ENCODE results near the gene CELF2.
"Not testable (repeated sequence)": the region's sequence is repeated elsewhere in the genome, so short reads cannot be mapped to it uniquely, and the experiment has no call there.

Gene CELF2

DNA sequence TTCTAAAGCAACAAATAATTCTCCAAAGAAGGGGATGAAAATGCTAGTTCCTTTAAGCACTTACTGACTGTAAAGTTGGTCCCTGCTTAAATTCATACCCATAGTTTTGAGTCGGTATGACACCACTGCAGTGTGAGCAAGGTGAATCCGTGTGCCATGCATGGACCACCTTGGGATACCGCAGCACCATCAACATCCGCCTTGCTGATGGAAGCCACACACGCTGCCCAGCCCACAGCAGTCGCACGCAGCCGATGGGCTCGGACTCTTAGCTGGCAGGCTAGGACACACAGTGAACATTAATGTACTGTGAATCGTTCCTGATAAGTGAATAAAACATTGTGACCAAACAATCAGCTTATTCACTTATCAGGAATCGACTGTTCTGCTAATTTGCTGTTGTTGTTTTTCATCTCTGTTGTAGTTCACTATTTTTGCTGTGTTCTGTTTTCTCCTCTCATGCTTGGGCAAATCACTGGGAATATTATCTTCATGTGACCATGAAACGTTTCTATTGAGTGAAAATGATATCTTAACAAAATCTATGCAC is 318.3 kb downstream of the CELF2 start:
- no peak for DNase-seq

DNA sequence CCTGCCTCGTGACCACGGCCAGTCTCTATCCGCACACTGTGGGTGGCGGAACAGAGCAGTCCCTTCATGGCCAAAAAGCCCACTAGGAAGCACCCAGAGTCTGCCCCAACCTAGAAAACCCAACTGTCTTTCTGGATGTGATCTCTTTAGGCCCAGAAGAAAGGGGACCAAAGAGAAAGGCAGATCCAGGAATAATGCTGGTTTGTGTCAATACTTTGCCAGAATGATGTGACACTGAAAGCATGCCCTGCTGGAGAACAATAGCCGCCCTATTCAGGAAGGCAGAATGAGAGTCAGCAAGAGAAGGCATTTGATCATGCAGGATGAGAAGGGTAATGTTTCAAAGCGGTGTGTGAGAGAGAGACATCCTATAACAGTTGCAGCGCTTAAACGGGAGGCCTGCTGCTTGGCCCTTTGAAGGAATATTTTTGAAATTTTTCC is 319.1 kb downstream of the CELF2 start:
- DNase-seq: no peak

DNA sequence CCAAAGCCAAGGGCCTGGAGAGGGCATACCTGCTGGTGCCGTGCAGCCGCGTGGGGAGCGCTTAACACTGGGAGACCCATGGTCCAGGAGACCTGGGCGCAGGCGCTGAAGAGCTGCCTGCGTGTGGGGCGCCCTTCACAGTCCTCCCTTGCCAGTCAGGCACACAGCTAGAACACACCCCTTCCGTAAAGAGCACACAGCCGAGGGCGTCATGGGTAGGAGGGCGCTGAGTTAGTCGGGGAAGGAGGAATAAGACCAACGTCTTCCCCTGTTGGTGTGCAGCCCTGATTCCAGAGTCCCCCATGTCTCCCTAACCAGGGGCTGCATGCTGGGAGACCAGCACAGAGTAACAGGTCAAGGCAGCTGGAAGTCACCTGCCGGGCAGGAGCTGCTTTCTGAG is 319.8 kb downstream of the CELF2 start:
- no peak for DNase-seq

DNA sequence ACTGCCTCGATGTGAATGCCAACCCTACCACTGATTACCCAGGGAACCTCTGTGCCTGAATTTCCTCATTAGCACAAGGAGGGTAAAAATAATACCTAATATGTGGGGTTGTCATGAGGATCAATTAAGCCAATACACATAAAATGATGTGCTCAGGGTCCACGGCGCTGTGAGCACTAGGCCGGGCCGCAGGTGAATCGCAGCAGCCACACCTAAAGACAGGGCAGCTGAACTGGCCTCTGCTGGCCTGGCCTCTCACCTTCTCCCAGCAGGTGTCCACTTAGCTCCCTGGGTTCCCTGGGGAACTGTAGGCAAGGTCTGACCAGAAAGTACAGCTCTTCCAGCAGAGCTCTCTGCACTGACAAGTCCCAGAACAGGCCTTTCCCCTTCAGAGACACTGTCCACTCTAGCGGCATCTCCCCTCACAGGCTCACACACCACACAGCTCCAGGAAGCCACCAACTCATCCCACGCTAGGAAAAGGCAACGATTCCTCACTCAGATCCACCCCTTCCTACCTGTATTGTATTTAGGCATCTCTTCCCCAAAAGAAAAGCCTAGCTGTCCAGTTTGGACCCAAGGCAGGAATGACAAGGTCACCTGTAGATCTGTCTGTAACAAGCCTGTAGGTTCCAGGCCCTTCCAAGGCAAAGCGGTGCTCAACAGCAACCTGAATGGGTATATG is 320.6 kb downstream of the CELF2 start:
- no peak for DNase-seq

DNA sequence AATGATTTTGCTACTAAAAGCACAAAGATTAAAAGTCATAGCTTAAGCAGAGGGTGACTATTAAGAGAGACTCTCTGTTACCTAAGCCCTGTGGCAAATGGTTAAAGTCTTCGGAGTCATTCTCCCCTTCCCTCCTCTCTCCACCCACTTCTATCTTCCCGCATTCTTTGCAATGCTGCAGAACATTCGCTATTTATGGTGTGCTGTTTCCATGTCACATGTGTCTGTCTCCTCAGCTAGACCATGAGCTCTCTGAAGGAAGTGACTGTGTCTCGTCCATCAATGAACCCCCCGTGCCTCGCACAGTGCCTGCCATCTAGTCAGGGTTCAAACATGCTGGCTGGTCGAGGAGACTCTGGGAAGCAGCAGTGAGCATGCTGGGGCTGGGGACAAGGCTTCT is 321.3 kb downstream of the CELF2 start:
- DNase-seq: no peak

DNA sequence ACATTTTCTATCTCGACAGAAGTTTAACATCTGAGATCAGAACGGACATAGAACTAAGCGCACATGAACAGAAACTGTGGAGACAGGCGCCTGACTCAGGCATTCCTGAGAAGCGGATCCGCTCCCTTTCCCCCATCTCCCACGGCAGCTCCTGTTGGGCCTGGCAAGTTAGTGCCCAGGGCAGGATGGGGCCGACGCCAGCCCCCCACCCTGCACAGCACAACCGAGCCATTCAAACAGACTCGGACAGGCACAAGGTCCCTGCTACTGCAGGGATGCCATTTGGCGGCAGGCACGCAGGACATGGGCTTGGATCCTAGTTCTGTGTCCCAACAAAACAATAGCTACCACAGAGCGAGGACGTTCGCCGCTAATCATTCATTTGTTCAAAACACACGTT is 322.0 kb downstream of the CELF2 start:
- DNase-seq: no peak

DNA sequence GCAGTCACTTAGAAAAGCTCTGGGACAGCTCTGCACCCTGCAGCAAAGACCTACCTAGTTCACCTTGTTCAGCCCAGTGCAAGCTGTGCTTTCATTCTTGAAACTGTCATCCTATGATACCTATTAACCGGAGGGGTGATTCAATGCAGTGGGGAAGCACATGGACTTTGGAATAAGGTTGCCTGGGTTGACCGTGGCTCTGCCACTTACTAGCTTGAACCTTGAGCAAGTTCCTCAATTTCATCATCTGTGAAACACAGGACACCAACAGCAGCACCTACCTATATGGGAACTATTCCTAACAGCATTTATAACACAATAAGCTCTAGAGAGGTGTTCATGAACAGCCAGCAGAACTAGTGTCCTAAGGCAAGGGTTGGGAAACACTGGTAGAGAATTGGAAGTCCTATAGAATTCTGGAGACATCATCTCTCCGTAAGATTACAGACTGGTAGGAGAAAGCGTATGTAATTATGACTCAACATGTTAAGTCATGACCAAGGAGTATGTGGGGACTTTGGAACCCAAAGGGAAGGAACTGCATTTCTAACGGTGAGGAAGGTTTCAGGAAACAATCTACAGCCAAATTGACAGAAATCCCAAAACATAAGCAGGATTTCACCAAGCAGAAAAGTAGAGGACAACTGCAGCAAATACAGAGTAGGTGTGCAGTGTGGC is 323.8 kb downstream of the CELF2 start:
- DNase-seq: no peak

DNA sequence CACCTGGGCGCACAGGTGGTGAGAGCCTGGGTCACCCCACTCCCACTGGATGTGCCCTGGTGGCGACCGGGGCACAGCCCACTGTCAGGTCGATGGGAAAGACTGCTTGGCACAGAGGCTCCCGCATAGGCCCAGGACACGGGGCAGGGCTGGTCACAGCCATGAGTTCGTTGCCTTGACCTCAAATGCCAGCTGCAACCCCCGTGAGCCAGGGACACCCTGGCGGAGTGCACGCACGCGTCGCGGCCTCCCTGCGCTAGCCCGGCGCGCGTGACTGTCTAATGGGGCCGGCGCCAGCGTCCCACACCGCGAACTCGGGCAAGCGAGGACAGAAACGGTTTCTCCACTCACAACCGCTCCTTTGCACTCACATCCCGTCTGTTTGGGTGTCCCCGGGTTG is 326.4 kb downstream of the CELF2 start:
- DNase-seq: no peak

DNA sequence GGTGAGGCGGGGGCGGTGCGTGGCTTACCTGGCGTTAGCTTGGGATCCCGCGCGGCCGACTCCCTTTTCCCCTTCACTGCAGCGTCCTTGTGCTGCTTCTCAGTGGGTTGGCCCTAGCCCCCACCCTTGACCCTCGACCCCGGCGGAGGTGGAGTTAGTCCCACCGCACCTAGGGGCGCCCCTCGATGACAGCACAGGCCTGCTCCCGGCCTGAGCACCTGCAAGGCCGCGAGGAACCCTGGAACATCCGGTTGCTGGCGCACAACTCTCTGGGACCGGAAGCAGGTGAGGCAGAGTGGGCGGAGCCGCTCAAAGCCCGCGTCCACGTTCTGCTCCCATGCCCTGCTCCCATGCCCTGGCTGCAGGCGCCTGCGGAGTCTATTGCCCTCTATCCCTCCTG is 326.9 kb downstream of the CELF2 start:
- DNase-seq: no peak

DNA sequence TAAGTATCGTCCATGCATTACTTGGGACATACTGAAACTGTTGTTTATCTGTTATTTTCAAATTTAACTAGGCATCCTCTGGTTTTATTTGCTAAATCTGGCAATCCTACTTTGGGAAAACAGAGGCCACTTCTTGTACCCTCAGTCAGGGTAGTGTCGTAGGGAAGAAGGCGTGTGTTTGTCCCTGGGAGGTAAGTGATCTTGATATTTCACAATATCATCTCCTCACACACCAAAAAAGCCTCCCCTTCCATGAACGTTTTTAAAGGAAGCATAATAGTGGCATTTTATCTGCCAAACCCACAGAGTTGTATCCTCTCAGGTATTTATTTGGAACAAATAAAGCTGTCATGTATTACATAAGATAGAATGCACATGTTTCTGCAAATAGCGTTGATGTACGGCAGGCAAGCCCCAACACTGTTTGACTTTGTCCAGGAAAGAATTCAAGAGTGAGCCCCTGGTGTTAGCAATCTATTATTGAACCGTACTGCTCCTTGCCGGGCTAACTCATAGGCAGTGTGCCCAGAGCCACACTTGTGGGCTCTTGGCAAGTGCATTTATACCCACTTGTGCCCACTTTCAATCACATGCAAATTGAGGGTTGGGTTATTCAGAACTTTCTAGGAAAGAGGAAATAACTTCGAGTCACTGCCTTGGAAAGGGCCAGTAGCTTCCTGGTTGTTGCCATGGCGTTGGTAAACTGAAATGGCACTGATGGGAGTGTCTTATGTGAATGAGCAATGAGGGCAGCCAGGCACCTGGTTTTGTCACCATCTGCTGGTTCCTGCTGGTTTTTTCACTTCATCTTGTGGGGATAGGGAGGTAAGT is 327.8 kb downstream of the CELF2 start:
- no peak for DNase-seq

DNA sequence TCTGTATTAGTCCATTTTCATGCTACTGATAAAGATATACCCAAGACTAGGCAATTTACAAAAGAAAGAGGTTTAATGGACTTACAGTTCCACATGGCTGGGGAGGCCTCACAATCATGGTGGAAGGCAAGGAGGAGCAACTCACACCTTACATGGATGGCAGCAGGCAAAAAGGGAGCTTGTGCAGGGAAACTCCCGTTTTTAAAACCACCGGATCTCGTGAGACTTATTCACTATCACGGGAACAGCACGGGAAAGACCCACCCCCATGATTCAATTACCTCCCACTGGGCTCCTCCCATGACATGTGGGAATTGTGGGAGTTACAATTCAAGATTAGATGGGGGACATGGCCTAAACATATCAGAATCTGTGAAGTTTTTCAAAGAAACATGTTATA is 329.9 kb downstream of the CELF2 start:
- not testable (repeated sequence) for DNase-seq

DNA sequence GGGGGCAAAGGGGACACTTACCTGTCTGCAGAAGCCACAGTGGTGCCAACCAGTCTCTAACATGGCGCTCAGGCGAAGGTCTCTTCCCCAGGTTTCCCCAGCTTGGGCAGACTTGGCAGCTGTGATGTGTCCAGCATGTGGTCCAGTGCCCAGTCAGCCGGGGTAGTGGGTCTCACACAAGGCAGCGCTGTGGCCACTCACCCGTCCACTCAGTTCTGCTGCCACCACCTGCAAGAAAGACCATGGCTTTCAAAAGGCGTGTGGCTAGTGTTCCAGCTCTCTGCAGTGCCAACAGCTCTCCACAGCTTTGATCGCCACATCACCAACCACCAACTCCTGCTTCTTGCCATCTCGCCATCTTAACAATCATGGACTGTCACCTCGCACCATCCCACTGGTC is 334.1 kb downstream of the CELF2 start:
- no peak for DNase-seq

DNA sequence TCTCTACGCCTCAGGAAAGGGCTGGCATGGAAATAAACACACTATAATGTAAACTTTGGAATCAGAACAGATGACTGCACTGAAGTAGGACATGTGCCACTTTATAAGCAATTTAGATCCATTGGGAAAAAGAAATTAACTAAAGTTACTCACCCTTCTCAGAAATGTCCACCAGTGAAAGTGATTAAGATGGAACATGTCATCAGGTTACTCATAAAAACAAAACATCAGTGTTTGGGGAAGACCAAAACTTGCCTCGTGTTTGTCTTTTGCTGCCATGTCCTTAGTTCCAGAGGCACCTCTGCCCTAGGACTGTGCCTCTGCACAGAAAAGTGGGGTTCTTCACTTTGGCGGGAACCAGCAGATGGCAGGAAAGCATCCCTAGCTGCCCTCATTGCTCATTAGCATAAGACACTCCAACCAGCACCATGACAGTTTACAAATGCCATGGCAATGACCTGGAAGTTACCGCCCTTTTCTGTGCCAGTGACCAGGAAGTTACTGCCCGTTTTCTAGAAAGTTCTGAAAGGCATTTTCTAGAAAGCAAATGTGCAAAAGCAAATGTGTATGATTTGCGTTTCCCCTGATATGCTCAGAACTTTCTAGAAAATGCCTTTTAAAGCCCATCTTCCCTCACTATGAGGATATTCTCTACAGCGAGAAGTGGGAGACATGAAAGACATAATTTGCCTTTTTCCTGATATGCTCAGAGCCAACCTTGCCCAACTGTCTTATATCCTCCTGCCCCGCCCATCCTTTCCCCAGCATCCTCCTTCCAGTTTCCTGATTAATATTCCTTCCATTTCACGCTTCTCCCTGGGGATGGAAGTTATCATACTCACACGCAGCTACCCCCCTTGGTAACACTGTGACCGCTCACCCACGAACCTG is 335.6 kb downstream of the CELF2 start:
- DNase-seq: no peak

DNA sequence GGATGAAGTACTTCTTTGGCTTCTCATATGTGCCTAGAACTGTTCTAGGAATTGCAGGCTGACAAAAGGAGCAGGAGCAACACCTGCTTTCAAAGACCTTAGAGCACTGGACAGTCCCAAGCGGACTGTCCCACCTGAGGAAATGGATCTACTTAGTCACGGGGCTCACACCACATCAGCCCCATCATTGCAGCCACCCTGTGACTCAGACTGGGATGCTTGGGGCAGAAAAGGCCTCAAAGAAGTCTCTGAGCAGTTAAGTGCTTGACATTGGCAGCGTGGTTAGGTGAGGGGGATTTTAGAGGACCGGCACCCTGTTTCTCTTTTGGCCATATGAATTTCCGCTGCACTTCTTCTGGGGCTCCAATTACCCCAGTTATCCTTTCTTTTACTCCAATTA is 337.2 kb downstream of the CELF2 start:
- no peak for DNase-seq

DNA sequence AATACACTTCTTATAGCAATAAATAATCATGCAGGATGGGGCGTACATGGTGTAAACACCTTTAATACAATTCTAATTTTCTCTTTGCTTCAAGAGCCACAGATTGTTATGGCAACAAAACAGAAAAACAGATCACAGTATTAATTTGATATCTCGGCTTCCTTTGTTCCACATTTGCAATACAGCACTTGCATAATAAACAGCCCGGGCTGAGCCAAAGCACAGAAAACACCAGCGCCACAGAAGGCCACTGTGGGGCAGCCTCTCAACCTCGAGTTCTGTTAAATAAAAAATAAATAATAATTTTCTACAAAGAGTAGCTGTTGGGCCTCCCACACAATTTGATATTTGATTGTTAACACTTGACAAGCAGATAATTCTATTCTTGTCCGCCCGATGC is 337.9 kb downstream of the CELF2 start:
- no peak for DNase-seq

DNA sequence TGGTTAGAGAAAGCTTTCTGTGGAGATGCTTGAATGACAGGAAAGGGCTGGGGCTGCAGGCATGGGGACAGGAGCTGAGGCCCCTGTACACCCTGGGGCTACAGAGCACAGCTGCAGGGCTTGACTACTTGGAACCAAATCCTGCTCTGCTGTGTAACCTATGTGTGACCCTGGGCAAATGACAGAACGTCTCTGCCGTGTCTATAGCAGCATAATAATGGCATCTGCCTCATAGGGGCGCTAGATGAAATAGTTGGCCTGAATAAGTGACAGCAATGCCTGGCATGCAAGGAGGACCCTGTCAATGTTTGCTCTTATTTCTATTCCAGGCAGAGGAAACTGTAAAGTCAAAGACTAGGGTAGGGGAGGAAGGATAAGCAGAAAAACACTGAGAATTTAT is 339.8 kb downstream of the CELF2 start:
- DNase-seq: no peak

DNA sequence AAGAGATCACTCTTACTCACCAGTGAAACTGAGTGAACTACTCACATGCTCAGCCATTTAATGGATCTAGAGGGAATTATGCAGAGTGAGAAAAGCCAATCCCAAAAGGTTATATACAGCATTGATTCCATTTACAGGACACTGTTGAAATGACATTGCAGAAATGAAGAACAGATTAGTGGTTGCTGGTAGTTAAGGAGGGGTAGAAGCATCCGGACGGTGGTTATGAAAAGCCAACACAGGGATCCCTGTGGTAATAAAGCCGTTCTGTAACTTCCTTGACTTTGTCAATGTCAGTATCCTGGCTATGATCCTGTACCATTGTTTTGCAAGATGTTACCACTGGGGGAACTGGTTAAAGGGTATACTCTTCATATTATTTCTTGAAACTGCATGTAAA is 340.3 kb downstream of the CELF2 start:
- no peak for DNase-seq

DNA sequence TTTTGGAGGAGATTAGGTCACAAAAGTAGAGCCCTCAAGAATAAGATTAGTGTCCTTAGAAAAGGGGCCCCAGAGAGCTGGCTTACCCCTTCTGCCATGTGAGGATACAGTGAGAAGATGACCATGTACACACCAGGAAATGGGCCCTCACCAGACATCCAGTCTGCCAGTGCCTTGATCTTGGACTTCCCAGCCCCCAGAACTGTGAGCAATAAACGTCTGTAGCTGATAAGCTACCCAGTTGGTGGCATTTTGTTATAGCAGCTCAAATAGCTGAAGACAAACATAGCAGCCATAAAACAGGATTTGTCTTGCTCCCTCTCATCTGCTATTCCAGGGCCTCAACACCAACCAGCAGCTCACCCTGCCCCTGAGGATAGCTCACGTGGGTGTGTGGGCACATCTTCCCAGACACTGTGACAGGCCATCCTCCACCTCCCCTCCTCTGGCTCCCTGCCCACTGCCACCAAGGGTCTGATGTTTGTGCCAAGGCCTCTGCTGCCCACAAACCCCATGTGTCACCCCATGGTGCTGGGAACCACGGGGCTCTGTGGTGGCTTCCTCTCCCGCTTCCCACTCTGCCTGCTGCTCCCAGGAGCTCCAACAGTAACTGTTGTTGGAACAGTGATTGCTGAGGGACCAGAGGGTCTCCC is 341.4 kb downstream of the CELF2 start:
- DNase-seq: no peak

DNA sequence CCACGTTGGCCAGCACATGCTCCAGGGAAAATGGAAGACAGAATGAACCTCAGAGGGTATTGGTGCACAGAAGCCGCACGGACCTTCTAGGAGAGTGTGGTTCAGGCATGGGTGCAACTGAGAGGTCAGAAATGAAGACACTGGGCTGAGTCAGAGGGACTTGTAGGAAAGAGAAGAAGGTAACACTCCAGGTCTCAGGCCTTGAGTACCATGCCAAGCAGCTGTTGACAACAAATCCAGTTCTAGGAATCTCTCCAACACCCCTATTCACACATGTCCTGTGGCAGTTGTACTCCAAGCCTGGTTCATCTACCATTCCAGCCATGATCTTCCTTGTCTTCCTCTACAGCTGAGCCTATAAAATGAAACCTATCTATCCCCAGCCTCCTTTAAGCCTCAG is 342.2 kb downstream of the CELF2 start:
- DNase-seq: no peak

DNA sequence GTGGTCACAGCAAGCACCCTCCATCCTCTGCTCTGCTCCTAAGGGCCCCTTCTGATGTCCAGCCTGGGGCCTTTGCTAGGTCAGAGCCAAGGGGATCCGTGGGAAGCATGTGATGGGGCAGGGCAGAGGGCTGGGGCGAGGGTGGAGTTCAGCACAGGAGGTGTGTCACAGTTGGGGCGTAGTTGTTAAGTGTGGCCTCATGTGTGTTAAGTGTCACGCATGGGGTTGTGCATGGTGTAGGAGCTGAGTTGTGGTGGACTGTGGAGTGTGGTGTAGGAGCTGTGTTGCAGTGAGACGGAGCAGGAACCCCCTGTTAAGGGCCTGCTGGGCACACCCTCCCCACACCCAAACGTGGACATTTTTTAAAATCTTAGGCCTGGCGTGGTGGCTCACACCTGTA is 345.8 kb downstream of the CELF2 start:
- no peak for DNase-seq

DNA sequence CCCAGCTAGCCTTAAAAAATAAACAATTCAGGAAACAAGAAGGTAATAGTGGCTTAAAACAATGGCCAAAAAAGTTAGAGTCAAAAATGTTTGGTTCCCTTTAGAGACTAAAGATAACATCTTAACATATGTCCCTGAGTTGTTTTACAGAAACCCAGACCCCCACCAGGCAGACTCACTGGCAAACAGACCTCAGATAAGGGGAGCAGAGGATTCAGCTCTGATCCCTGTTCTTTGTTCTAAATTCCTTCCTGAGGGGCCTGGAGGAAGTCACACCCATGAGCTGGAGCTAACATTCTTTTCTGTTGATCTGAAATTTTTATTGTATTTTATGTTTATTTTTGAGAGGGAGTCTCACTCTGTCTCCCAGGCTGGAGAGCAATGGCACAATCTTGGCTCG is 346.6 kb downstream of the CELF2 start:
- no peak for DNase-seq

DNA sequence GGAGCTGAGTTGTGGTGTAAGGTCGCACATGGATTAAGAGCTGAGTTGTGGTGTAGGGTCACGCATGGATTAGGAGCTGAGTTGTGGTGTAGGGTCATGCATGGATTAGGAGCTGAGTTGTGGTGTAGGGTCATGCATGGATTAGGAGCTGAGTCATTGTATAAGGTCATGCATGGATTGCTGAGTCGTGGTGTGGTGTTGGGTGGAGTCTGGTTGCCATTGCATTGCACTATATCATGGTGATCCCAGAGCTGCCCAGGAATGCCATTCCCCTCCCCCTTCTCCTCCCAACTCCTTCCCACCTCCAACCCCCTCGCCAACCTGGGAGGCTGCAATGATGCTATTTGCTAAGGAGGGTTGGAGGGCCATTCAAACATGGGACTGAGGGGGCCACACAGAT is 349.2 kb downstream of the CELF2 start:
- not testable (repeated sequence) for DNase-seq

Measured in 8988T (cell line).